ENCODE results near the gene GMDS.

DNA sequence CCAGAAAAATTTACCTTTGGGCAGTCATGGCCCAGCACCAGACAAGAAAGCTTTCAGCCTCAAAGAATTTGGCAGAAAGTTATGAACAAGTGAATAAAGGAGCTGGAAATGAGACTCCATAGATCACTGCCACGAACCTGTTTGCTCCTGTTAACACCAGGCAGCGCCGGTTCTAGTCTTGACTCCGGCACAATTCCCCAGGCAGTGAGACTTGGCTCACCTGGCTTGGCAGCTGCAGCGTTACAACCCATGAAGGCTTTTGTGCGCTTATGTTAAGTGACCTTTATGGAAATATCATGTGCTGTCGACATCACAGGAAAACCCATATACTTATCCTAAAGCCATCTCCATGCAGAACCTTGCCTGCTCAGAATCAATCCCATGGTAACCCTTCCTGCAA lies 657.9 kb downstream of the GMDS start:
- TF ChIP-seq NRF1 (IDR thresholded peaks at IDR 0.05; ENCODE audit: low read depth, low read length) = no peak
- no peak for TF ChIP-seq EZH2 (IDR thresholded peaks at IDR 0.05; ENCODE audit: low read depth, low read length, severe bottlenecking)
